Activated CD4-positive, alpha-beta memory T cell treated with anti-CD3 and anti-CD28 coated beads, Interleukin-2, amount 10 ng/mL, durations not matched to agents 7 days and 5 days (primary cell): ENCODE results near the gene KCNMA1. TPM values are rescaled to one million over a fixed set of nuclear protein-coding genes. Genes with fewer than 3 reads are reported as not detected.

ENCODE experiments used
- CTCF ChIA-PET: fragments of 350-600 bp; sonication (Branson Sonifier 250); formaldehyde crosslinking; loops from one replicate; lab custom pipeline; 2021; ENCODE audit warnings: antibody characterized with exemption, inconsistent platforms; lab: Charles Lee
- POLR2A ChIA-PET: fragments of 350-600 bp; sonication (Branson Sonifier 250); formaldehyde crosslinking; loops from one replicate; lab custom pipeline; 2021; ENCODE audit warnings: antibody characterized with exemption; lab: Charles Lee
- DNase-seq: peaks from one replicate; pipeline ENCODE4 v3.0.0-alpha.2; 2020
- H3K27ac Mint-ChIP-seq: one replicate; pipeline ENCODE4 v1.8.0; 2021; ENCODE audit warnings: mild to moderate bottlenecking, mixed read lengths
- H3K27me3 Mint-ChIP-seq: one replicate; pipeline ENCODE4 v1.8.0; 2021; ENCODE audit warnings: mixed read lengths
- H3K36me3 Mint-ChIP-seq: one replicate; pipeline ENCODE4 v1.8.0; 2021; ENCODE audit warnings: low read depth, mixed read lengths
- H3K4me1 Mint-ChIP-seq: one replicate; pipeline ENCODE4 v1.8.0; 2021; ENCODE audit warnings: mixed read lengths
- H3K4me3 Mint-ChIP-seq: one replicate; pipeline ENCODE4 v1.8.0; 2021; ENCODE audit warnings: mild to moderate bottlenecking, mixed read lengths
- H3K9me3 Mint-ChIP-seq: one replicate; pipeline ENCODE4 v1.8.0; 2021; ENCODE audit warnings: mixed read lengths
- total RNA-seq, 2 experiments: library from RNA; stranded (reverse); gene quantifications; one replicate each; pipeline ENCODE4 v1.2.3, GENCODE V29; 2021

KCNMA1 gene
- total RNA-seq, 2 experiments from 2014 or later = 0.25 to 0.38 TPM

- no peak overlapping the region for H3K4me3 Mint-ChIP-seq
- no peaks in the 10 kb centered on the region for H3K9me3 Mint-ChIP-seq
- POLR2A ChIA-PET = no interaction called here
- no peak for DNase-seq
- no peaks in the 10 kb centered on the region for H3K36me3 Mint-ChIP-seq
- no peak overlapping the region for H3K27ac Mint-ChIP-seq
- H3K27me3 Mint-ChIP-seq = no peaks in the 10 kb centered on the region
- CTCF ChIA-PET = no interaction called here
- no peaks in the 10 kb centered on the region for H3K4me1 Mint-ChIP-seq
Measured at GRCh38 chr10:77240706-77241349, 396.8 kb downstream of the KCNMA1 start.

DNA sequence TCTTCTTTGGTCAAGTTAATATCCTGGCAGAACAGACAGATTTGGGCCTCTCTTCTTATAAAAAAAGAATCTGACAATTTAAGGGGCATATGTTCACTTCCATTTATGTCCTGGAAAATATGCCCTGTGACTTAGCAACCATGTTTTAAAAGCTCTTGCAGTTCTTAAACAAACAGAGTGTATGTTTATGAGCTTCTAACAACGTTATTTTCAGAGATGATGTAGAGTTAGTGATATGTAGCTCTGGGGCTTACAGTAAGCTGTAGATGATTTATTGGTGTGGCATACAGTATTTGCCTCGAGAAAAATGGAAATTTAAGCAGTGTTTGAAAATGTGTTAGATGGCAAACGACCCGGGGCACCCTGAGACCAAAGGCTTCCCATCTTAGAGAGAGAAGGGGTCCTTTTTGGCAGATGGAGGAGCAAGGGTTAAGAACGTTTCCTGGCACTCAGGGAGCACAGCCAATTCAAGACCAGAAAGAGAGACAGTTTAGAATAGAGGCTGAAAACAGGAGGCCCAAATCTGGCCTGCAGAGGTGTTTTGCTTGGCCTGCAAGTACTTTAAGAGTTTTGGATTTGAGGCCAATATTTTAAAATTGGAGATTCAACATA lies 397.5 kb downstream of the KCNMA1 start:
- no peaks in the 10 kb centered on the region for H3K4me1 Mint-ChIP-seq
- H3K9me3 Mint-ChIP-seq = no peaks in the 10 kb centered on the region
- CTCF ChIA-PET = no interaction called here
- no peaks in the 10 kb centered on the region for H3K36me3 Mint-ChIP-seq
- no peaks in the 10 kb centered on the region for H3K27me3 Mint-ChIP-seq
- POLR2A ChIA-PET = no interaction called here
- no peak overlapping the region for H3K27ac Mint-ChIP-seq
- H3K4me3 Mint-ChIP-seq = no peak overlapping the region
- no peak for DNase-seq

GRCh38 chr10:77237120-77237519 lies 400.5 kb downstream of the KCNMA1 start:
- no peak overlapping the region for H3K27ac Mint-ChIP-seq
- CTCF ChIA-PET = no interaction called here
- POLR2A ChIA-PET = no interaction called here
- H3K4me3 Mint-ChIP-seq = no peak overlapping the region
- H3K4me1 Mint-ChIP-seq = no peaks in the 10 kb centered on the region
- H3K9me3 Mint-ChIP-seq = no peaks in the 10 kb centered on the region
- no peaks in the 10 kb centered on the region for H3K27me3 Mint-ChIP-seq
- no peak for DNase-seq
- no peaks in the 10 kb centered on the region for H3K36me3 Mint-ChIP-seq

- H3K27me3 Mint-ChIP-seq = no peaks in the 10 kb centered on the region
- no peaks in the 10 kb centered on the region for H3K4me1 Mint-ChIP-seq
- CTCF ChIA-PET = no interaction called here
- no peaks in the 10 kb centered on the region for H3K36me3 Mint-ChIP-seq
- H3K4me3 Mint-ChIP-seq = no peak overlapping the region
- no peaks in the 10 kb centered on the region for H3K9me3 Mint-ChIP-seq
- POLR2A ChIA-PET = no interaction called here
- no peak overlapping the region for H3K27ac Mint-ChIP-seq
- DNase-seq = no peak
Measured at GRCh38 chr10:77236700-77237099, 400.9 kb downstream of the KCNMA1 start.

DNA sequence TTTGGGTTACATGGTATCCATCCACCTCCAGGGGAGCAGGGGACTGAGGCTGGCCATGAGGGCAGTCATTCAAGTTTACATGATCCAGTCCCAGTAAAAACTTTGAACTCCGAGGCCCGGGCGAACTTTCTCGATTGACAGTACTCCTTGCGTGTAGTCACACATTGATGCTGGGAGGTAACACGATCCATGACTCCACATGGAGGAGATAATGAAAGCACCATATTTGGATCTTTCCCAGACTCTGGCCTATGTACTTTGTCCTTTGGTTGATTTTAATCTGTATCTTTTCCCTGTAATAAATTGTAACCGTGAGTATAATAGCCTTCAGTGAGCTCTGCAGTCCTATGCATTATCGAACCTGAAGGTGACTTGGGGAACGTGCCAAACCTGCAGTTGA lies 401.6 kb downstream of the KCNMA1 start:
- Mint-ChIP-seq H3K4me3 (no peak overlapping the region), H3K36me3 (no peaks in the 10 kb centered on the region)
- no peak for DNase-seq

DNA sequence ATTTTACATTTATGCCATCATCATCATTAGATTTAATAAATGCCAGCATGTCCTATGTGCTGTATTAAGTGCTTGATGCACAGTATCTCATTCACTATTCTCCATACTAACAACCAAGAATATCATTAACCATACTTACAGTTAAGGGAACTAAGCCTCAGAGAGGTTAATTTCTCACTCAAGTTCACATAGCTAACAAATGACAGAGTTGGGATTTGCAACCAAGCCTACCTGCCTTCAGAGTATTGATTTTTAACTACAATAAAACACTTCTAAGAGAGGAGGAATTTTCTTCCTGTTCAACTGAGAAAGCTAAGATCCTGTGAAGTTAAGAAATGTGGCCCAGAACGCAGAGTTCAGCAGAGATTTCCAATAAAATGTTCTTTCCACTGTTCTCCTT lies 403.0 kb downstream of the KCNMA1 start:
- ChIA-PET POLR2A (no interaction called here), CTCF (no interaction called here)

More for the DNA sequence above, 401.6 kb downstream of the KCNMA1 start:
- POLR2A ChIA-PET = no interaction called here
- Mint-ChIP-seq H3K27ac (no peak overlapping the region), H3K9me3 (no peaks in the 10 kb centered on the region), H3K27me3 (no peaks in the 10 kb centered on the region), H3K4me1 (no peaks in the 10 kb centered on the region)
- CTCF ChIA-PET = no interaction called here

DNA sequence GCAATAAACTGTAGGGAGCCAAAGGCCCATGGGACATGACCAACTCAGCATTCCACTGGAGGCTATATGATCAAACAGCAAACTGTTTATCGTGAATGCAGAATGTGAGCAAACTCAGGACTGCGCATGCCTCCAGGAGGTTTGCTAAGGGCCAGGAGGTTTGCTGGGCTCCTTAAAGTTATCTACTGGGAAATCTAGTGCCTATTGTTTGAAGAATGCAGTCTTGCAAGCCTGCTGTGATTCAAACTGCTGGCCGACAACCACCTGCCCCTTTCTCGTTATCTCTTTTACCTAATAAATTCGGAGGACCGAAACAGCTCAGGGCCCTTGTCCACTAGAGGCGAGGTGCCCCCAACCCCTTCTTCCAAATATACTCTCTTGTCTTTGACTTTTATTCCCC lies 404.1 kb downstream of the KCNMA1 start:
- POLR2A ChIA-PET = no interaction called here
- no peaks in the 10 kb centered on the region for H3K27me3 Mint-ChIP-seq
- H3K4me3 Mint-ChIP-seq = no peak overlapping the region
- CTCF ChIA-PET = no interaction called here
- no peaks in the 10 kb centered on the region for H3K4me1 Mint-ChIP-seq
- no peak for DNase-seq
- H3K36me3 Mint-ChIP-seq = no peaks in the 10 kb centered on the region
- H3K9me3 Mint-ChIP-seq = no peaks in the 10 kb centered on the region
- no peak overlapping the region for H3K27ac Mint-ChIP-seq

More for the DNA sequence above, 403.0 kb downstream of the KCNMA1 start:
- H3K9me3 Mint-ChIP-seq = no peaks in the 10 kb centered on the region
- no peaks in the 10 kb centered on the region for H3K36me3 Mint-ChIP-seq
- H3K4me3 Mint-ChIP-seq = no peak overlapping the region
- no peak for DNase-seq
- no peak overlapping the region for H3K27ac Mint-ChIP-seq
- H3K27me3 Mint-ChIP-seq = no peaks in the 10 kb centered on the region
- H3K4me1 Mint-ChIP-seq = no peaks in the 10 kb centered on the region

- Mint-ChIP-seq H3K4me1 (no peaks in the 10 kb centered on the region), H3K27me3 (no peaks in the 10 kb centered on the region), H3K27ac (no peak overlapping the region), H3K36me3 (no peaks in the 10 kb centered on the region), H3K9me3 (no peaks in the 10 kb centered on the region), H3K4me3 (no peak overlapping the region)
- POLR2A ChIA-PET = no interaction called here
- CTCF ChIA-PET = no interaction called here
- no peak for DNase-seq
Measured at GRCh38 chr10:77231884-77232610, 405.6 kb downstream of the KCNMA1 start.

GRCh38 chr10:77231375-77231774 lies 406.2 kb downstream of the KCNMA1 start:
- H3K4me1 Mint-ChIP-seq = no peaks in the 10 kb centered on the region
- no peak overlapping the region for H3K27ac Mint-ChIP-seq
- no peaks in the 10 kb centered on the region for H3K36me3 Mint-ChIP-seq
- POLR2A ChIA-PET = no interaction called here
- H3K27me3 Mint-ChIP-seq = no peaks in the 10 kb centered on the region
- H3K4me3 Mint-ChIP-seq = no peak overlapping the region
- CTCF ChIA-PET = no interaction called here
- no peak for DNase-seq
- H3K9me3 Mint-ChIP-seq = no peaks in the 10 kb centered on the region

GRCh38 chr10:77230194-77230593 lies 407.4 kb downstream of the KCNMA1 start:
- POLR2A ChIA-PET = no interaction called here
- CTCF ChIA-PET = no interaction called here
- H3K36me3 Mint-ChIP-seq = no peaks in the 10 kb centered on the region

GRCh38 chr10:77229704-77230103 lies 407.9 kb downstream of the KCNMA1 start:
- ChIA-PET POLR2A (no interaction called here), CTCF (no interaction called here)
- Mint-ChIP-seq H3K27ac (no peak overlapping the region), H3K36me3 (no peaks in the 10 kb centered on the region), H3K4me3 (no peak overlapping the region), H3K4me1 (no peaks in the 10 kb centered on the region), H3K9me3 (no peaks in the 10 kb centered on the region), H3K27me3 (no peaks in the 10 kb centered on the region)
- no peak for DNase-seq

More at GRCh38 chr10:77230194-77230593, 407.4 kb downstream of the KCNMA1 start:
- no peaks in the 10 kb centered on the region for H3K9me3 Mint-ChIP-seq
- H3K4me3 Mint-ChIP-seq = no peak overlapping the region
- no peak overlapping the region for H3K27ac Mint-ChIP-seq
- no peaks in the 10 kb centered on the region for H3K4me1 Mint-ChIP-seq
- no peaks in the 10 kb centered on the region for H3K27me3 Mint-ChIP-seq
- DNase-seq = no peak

DNA sequence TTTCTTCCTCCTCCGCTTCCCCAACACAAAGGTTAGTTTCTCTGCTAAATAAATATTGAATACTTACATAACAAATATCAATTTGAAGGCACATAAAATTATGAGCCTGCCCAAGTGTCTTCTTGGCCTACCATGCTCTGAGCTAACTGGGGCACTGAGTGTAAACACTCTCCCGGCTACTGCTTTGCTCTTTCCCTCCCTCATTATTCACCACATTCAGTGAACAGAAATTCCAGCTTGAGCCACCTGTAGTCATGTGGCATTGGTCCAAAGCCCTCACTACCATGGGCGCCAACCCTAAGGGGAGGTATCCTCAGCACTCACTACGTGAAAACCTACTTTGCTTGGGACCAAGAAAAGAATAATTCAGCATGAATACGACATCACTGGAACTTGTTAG lies 409.0 kb downstream of the KCNMA1 start:
- CTCF ChIA-PET = no interaction called here
- no peak for DNase-seq
- Mint-ChIP-seq H3K27ac (no peak overlapping the region), H3K4me3 (no peak overlapping the region), H3K27me3 (no peaks in the 10 kb centered on the region), H3K36me3 (no peaks in the 10 kb centered on the region), H3K9me3 (no peaks in the 10 kb centered on the region), H3K4me1 (no peaks in the 10 kb centered on the region)
- POLR2A ChIA-PET = no interaction called here

- no peaks in the 10 kb centered on the region for H3K9me3 Mint-ChIP-seq
- no peak overlapping the region for H3K27ac Mint-ChIP-seq
- H3K36me3 Mint-ChIP-seq = no peaks in the 10 kb centered on the region
- no peak for DNase-seq
- H3K27me3 Mint-ChIP-seq = no peaks in the 10 kb centered on the region
- CTCF ChIA-PET = no interaction called here
- H3K4me3 Mint-ChIP-seq = no peak overlapping the region
- POLR2A ChIA-PET = no interaction called here
- H3K4me1 Mint-ChIP-seq = no peaks in the 10 kb centered on the region
Measured at GRCh38 chr10:77226853-77227565, 410.6 kb downstream of the KCNMA1 start.
